NOMO-1 treated with dmso at 0.1 percent for 144 hours (cell line): ENCODE results near the gene ARHGAP30.
"Not testable (repeated sequence)": the region's sequence is repeated elsewhere in the genome, so short reads cannot be mapped to it uniquely, and the experiment has no call there.

Experiments used
- DNase-seq: peaks from one replicate; lab custom pipeline; 2025; ENCODE audit not compliant: unreplicated experiment; lab: John Stamatoyannopoulos, UW

Gene ARHGAP30

DNA sequence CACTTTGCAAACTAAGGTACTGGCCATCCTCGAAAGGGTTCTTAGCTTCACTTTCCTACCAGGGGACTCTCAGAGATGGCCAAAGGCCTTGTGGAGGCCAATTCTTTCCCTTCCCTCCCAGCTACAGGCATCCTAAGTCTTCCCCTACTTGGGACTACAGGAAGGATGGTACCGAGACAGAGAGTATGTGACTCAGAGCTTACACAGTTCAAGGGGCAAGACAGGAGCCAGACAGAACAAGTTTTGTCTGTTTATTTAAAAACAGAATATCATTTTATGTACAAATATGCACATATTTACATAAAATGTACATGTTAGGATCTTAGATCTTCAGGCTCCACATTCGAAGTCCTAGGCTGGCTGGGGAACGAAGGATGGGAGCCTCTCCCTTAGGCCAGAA is 1.1 kb upstream of the ARHGAP30 start:
- DNase-seq: no peak

DNA sequence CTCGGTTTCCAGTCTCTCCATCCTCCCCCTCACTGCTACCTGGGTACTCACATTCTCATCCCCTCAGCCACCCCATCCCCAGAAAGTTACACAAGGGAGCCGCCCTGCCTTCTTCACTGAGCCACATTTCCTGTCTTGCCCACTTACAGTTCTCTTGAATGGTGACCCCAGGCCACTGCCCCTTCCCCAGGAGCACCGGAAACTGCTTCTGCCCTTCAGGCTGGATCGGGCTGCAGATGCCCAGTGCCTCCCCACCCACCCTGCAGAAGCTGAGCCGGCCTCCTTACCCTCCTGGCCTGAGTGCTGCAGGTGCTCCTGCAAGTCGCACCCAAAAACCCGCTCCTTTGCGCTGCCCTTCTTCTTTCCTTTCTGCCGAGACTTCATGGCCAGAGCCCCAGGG is 450 bp downstream of the ARHGAP30 start:
- DNase-seq: no peak

DNA sequence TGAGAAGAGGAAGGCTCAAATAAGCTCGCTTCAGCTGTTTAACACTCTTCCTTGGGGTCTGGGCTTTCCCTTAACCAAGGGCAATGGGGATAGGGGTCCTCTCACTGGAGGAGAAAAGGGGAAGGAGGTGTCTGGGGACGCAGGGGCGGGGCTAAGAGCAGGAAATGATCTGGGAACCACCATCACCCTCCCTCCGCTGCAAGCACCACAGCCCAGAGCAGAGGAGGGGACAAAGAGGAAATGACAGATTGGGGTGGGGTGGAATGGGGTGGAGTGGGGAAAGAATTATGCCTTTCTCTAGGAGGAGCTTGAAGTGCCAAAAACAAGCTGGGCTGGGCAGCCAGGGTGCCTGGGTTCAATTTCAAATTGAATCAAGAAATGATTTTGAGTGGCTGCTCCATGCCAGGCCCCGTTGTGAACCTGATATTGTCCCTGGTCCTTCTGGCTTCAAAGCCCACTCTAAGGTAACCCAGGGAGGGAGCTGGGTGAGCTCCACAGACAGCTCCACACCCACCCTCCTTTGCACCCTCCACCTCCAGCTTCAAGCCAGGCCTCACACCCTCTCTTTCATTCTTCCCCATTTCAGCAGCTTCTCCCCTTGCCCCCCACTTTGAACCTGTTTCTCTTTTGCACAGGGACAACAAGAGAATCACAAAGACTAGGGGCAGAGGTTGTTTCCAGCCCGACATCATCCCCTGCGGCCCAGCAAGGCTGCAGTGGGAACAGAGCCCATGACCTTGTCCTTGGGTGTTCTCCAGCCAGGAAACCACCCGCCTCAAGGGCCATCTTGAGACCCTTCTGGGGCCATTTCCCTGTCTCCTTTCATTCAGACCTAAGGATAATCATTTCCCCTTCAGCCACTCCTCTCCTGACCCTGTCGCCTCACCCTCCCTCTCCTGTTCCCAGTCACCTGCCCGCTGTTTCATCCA is 1.1 kb downstream of the ARHGAP30 start:
- DNase-seq: peak; percentile 92

DNA sequence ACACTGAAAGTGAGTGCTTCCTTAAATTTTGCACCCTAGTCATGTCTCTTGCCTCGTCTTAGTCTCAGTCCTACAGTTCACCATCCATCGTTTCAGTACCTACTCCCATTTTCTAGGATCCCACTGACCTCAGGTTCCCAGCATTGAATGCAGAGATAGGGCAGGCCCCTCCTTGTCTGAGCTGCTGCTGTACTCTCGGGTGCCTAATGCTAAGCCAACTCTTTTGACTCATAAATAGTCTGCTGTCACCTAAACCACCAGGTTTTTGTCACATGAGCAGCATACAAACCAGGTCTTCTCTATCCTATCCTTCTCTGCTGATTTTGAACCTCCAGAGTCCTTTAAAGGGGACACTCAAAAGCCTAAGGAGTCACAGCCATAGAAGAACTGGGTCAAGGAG is 3.0 kb downstream of the ARHGAP30 start:
- no peak for DNase-seq

DNA sequence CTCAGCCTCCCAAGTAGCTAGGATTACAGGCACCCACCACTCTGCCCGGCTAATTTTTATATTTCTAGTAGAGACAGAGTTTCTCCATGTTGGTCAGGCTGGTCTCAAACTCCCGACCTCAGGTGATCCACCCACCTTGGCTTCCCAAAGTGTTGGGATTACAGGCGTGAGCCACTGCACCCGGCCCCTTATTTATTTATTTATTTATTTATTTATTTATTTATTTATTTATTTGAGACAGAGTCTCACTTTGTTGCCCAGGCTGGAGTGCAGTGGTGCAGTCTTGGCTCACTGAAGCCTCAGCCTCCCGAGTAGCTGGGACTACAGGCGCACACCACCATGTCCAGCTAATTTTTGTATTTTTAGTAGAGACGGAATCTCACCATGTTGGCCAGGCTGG is 4.0 kb downstream of the ARHGAP30 start:
- DNase-seq: not testable (repeated sequence)

DNA sequence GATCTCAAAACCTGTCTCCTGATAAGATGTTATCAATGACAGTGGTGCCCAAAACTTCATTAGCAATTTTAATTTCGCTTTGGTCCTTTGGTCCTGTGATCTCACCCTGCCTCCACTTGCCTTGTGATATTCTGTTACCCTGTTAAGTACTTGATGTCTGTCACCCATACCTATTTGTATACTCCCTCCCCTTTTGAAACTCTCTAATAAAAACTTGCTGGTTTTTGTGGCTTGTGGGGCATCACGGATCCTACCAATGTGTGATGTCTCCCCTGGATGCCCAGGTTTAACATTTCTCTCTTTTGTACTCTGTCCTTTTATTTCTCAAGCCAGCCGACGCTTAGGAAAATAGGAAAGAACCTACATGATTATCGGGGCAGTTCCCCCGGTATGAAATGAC is 5.8 kb downstream of the ARHGAP30 start:
- DNase-seq: not testable (repeated sequence)

DNA sequence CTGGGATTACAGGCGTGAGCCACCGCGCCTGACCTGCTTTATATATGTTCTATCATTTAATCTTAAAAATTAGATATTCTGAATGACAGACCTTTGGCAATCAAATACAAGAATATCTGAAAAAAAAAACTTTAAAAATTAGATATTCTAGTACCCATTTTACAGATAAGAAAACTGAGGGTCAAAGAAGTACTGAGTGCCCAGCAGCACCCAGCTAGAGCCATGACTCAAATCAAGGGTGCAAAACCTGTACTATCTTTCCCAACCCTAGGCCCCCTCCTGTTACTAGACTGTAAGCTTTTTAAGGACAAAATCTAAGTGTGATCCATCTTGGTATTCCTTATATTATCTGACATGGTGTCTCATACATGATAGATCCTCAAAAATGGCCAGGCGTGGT is 8.3 kb downstream of the ARHGAP30 start:
- no peak for DNase-seq

DNA sequence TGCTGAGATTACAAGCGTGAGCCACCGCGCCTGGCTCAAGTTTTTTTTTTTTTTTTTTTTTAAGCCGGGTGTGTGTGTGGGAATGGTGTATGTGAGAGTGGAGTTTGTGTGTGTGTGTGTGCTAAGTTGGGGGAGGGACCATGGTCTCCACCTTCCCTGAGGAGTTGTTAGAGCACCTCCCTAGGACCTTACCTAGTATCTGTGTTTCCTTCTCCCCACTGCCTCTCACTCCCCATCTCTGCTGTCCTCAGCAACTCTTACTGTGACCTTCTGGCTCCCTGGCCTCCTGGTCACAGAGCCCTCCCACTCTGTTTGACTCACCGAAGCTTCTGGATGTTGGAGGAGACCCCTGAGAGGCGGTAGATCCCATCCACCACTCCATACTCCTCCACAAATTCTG is 10.4 kb downstream of the ARHGAP30 start:
- no peak for DNase-seq

DNA sequence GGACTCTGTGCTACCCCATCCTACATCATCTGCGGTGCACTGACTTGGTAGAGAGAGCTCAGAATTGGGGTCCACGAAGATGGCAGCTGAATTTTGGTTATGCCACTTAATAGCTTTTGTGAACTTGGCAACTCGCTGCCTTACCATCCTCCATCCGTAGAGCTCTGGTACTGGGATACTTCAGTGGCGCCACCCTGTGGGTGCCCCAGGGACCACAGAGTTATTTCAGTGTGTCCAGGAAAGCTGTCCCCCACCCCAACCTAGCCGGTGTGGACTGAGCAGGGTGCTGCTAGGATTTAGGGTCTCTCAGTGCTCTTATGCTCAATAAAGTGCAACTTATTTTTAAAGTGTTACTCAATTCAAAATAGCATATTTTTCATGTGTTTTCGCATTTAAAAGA is 14.9 kb downstream of the ARHGAP30 start:
- no peak for DNase-seq

DNA sequence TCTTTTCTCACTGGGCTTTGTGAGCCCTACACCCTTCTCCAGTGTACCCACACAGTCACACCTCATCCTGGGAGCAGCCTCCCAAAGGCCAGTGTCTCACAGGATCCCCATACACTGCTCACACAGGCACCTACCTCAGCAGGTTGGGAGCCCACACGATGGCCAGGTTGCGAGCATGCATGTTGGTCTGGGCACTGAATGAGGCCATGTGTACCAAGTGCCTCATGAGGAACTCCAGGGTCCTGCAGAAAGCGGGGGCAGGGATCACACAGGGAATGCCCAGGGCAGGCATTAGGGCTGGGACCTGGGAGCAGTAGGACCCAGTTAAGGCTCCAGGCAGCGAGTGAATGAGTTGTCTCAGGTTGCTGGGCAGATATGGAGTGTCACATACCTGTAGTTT is 15.5 kb downstream of the ARHGAP30 start:
- DNase-seq: no peak

DNA sequence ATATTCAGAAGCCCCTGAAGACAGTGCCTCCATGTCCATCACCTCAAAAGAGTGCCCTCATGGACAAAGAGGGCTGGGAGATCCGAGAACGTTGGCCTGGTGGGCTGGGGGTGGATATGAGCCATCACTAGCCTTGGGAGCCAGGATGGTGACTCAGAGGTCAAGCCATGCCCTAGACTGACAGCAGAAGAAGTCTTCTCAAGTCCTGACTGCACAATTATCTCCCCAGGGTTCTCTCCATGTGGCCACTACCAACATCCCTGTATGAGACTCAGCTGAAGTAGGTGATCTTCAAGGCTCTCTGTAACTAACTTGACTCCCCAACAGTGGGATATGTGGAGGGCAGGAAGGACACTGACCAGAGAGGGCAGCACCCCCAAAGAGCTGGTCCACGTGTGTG is 16.8 kb downstream of the ARHGAP30 start:
- DNase-seq: no peak

DNA sequence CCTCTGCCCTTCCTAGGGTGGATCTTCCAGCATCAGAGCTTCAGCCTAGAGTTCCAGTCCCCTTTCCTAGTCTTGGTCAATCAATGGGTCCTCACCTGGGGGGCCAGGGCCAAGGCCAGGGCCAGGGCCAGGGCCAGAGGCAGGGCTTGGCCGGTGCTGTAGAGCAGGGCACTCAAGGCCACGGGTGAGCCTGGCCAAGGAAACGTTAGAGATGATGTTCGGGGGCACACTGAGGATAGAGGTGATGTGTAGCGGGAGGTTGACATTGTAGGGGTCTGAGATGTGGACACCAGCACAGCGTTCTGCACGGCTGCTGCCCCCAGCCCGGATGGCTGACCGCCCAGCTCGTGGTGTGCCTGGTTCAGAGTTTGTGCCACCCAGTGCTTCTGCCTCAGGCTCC is 18.5 kb downstream of the ARHGAP30 start:
- DNase-seq: no peak

DNA sequence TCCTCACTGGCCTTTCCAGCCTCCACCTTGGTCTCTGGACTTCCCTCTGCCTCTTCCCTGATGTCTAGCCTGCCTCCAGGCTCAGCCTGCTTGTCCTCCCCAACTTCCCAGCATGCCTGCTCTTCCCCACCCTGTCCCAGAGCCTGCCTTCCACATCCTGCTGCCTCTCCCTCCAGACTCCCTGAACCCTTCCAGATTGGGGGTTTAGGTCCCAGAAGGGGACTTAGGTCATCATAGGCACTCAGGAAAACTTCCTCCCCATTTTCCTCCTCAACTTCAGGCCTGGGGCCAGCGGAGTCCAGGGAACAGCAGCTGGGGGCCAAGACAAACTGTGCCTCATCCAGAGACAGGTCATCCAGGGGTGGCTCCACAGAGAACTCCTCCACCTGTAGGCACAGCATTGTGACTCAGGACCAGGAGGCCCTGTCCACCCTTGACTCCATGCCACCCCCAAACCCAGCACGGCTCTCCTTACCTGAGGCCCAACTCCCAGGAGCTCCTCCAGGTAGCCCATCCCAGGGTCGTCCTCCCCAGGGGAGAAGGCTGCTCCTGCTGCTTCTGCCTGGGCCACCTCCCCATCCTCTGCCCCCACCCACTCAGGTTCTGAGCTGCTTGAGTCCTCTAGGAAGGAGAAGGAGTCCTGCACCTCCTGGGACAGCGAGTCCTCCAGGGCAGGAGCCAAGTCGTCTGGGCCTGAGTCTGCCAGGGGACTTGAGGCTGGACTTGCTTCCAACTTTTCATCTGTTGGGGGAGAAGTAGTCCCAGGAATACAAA is 20.6 kb downstream of the ARHGAP30 start:
- no peak for DNase-seq

DNA sequence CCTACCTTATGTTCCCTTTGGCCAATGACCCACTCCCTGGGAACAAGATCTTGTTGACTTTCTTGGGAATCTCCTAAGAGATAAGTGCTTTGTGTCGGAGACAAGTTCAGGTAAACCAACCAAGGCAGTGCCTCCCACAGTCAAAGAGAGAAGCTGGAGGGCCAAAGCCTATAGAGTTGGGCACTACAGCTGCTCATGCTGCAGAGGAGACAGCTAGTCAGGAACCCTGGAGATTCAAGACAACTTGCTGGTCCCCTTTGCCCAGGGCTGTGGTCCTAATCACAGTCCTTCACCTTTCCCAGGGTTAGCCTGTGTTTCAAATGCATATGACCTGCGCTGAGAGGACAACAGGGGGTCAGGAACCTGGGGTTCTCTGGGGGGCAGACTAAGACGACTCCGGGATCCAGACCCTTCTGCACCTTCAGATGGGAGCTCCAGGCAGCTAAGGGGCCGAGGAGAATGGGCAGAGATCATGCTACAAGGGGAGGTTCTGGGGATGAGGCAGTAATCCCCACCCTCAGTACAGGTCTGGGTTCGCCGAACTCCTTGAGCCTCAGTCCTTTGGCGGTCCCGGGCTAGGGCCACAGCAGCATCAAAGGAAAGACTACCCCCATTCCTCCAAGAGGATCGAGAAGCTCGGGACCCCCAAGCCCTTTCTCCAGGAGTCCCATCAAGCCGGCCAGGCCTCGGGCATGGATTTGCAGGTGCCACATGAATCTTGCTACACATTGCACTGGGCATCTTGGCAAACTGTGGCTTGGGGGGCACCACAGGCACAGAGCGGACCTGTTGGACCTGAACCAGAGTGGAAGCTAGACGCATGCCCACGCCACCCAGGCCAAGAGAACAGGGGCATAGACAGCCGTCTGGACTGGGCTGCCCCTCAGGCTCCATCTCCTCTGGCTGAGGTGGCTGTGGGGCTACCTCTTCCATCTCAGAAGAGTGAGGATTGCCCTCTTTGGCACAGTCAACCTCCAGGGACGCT is 22.0 kb downstream of the ARHGAP30 start:
- DNase-seq: no peak

DNA sequence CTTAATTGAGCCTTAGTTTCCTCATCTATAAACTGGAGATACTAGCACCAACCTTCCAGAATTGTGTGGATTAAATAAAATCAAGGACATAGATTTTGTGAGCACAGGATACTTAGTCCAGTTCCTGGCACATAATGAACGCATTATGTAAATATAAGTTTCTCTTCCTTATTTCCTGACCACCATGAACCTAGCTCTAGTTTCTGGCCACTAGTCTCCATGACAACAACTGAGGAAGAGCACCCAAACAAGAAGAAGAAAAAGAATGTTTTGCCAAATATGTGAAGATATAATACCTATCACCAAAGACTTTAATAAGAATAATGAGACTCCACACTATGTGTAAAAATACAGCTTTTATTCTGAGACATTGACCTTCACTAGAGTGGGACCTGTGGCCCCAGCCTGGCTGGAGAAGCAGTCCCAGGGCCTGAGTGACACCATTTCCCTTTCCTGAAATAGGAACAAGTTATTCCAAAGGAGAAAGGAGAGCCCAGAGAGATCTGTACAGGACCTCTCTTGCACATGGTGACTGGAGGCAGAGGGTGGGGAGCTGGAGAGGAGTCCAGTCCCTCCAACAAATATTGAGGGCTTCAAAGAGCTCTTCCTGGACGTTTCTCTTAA is 23.0 kb downstream of the ARHGAP30 start:
- peak; percentile 74 for DNase-seq

DNA sequence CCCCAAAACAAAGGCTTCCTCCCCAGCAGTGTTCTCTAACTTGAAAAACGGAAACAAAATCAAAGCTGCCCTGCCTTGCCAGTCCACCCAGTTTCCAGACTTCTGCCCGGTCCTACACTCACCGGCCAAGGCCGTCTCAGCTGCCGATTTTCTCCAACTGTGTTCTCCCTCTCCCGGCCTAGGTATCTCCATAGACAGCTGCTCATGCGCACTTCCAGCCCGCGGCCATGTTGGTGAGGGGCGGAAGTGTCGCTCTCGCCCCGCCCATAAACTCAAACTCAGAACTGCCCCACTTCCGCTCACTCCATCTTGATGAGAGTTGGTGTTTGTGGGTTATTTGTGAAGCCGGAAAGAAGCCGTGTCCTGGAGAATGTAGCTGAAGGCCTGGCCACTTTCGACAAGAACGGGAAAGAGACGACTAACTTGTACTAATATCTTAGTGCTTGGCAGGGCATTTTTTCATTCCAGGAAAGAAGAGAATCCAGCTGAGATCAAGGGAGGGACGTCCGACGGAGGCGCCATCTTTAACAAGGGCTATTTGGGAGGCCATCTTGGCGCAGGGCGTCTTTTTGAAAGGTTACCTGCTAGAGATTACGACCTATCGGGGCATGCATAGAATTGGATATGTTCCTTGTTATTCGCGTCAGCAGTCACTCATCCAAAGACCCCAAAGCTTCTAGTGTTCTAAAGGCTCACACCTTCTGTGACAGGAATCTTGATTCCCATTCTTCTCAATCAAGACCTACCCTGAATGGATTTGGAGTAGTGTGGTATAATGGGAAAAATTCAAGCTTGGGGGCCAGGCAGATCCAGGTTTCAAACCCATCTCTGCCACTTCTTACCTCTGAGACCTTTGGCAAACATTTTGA is 23.7 kb downstream of the ARHGAP30 start, which contains the start of gene USF1:
Gene USF1, minus strand, starts transcription at position 242 of the 869 bp plus-strand sequence. CDS start 2,702 bp downstream, outside the sequence.
- DNase-seq: peak; percentile 95

DNA sequence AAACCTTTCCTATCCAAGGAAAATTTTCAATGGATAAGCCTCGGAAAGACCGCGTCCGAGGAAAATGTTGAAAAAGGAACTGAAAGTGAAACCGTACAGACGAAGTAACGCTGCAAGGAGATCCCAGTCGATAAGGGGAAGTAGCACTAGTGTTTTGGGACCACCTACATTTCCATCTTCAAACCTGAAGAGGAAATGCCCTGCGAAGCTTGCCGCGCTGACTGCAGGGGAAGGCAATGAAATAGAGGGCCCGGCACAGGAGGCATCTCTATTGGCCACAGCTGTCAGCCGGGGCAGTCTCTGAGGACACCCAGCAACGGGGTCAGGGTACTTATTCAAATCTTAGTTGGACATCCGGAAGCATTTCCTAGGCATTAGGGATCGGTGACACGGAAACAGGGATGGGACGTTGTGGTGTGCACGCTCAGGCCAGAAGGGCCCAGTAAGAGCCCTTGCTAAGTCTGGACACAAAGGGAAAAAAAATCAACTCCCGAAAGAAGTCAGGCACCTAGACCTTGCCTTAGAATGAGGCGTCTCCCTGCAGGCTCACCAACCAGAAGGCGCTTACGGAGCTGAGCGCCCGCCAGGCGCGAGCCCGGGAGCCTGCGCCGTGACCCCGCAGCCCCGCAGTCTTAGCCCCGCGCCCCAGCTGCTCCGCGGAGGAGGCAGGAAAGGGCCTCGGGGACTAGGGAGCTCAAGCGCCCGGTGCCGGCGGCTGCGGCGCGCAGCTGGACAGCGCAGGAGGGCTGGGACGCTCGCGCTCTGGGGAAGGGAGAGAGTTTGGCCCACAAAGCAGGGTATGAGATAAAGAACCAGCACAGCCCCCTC is 24.6 kb downstream of the ARHGAP30 start:
- DNase-seq: peak; percentile 93

DNA sequence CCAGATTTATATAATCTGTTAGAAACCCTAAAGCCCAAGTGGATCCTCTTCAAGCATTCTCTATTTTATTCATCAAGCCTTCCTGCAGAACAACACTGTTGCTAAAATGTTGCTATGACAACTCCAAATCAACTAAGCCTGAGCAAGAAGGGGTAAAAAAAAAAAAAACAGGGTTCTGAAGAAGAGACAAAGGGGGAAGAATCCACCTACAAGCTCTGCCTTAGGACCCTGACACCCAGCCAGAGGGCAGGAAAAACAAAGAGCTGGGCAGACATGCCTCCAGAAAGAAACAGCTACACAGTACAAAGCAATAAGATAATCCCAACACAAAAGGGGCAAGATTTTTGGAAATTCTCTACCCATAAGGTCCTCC is 25.2 kb downstream of the ARHGAP30 start:
- DNase-seq: no peak

DNA sequence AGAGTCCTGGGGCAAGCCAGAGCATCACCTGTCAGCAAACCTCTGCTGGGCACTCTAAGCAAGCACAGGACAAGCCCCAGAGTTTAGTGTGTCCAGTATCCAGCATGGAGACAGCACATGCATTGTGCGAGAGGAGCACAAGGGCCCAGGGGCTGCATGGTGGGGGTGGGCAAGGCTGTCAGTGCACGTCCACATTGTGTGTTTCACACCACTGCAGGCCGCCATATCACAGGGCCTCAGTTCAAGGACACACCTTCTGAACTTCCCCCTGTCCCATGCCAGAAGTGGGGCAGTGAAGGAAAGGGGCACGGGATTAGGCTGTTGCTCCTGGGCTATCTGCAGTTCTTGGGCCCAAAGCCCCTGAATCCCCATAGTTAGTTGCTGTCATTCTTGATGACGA is 30.1 kb downstream of the ARHGAP30 start:
- no peak for DNase-seq
